Keratinocyte (primary cell): ENCODE data around the gene CTNNA2. TPM values are rescaled to one million over a fixed set of nuclear protein-coding genes. Genes with fewer than 3 reads are reported as not detected.

Source experiments
- DNase-seq: peaks from one replicate; pipeline ENCODE4 v3.0.0-alpha.2; 2011; ENCODE audit warnings: low read depth, missing footprints, low spot score
- FAIRE-seq: peaks from 2 replicates; lab custom pipeline; 2011; peaks lifted over from hg19 to GRCh38; lab: Jason Lieb, UNC
- H2AFZ ChIP-seq: 2 replicates; pipeline ENCODE4 v1.6.0; 2012; ENCODE audit warnings: low read length, control low read depth, inconsistent platforms; ENCODE audit not compliant: control insufficient read depth
- H3K27ac ChIP-seq: 2 replicates; pipeline ENCODE4 v1.5.1; 2011; ENCODE audit warnings: low read length; ENCODE audit not compliant: control insufficient read depth, insufficient read depth
- H3K27me3 ChIP-seq: 3 replicates; pipeline ENCODE4 v1.6.0; 2011; ENCODE audit warnings: low read length; ENCODE audit not compliant: control insufficient read depth, insufficient read depth; ENCODE audit errors: extremely low read depth
- H3K36me3 ChIP-seq, 2 experiments: 2 replicates in 1 of 2; 3 replicates in 1 of 2; pipeline ENCODE4 v1.5.1; 2011; ENCODE audit warnings: low read length in 2 of 2, mild to moderate bottlenecking in 1 of 2; ENCODE audit not compliant: control insufficient read depth in 2 of 2, insufficient read depth in 2 of 2; ENCODE audit errors: extremely low read depth in 1 of 2
- H3K4me1 ChIP-seq: 3 replicates; pipeline ENCODE4 v1.5.1; 2011; ENCODE audit warnings: low read length; ENCODE audit not compliant: control insufficient read depth, insufficient read depth; ENCODE audit errors: extremely low read depth
- H3K4me2 ChIP-seq: 3 replicates; pipeline ENCODE4 v1.6.0; 2011; ENCODE audit warnings: low read depth, low read length; ENCODE audit not compliant: control insufficient read depth, insufficient read depth; ENCODE audit errors: extremely low read depth
- H3K4me3 ChIP-seq, 3 experiments: fragments of 200-600 bp in 1 of 3; sonication (generic) in 1 of 3; 2 replicates in 2 of 3; 3 replicates in 1 of 3; pipeline ENCODE4 v1.5.1; 2011 to 2016; ENCODE audit warnings: low read length in 3 of 3, mild to moderate bottlenecking in 3 of 3, control low read depth in 2 of 3, inconsistent platforms in 1 of 3, low read depth in 1 of 3, mixed read lengths in 1 of 3, mixed run types in 1 of 3, moderate library complexity in 1 of 3; ENCODE audit not compliant: control insufficient read depth in 2 of 3, insufficient read depth in 2 of 3; ENCODE audit errors: extremely low read depth in 1 of 3
- H3K79me2 ChIP-seq: 2 replicates; pipeline ENCODE4 v1.6.0; 2012; ENCODE audit warnings: low read length; ENCODE audit not compliant: control insufficient read depth, insufficient read depth
- H3K9ac ChIP-seq: 3 replicates; pipeline ENCODE4 v1.6.0; 2011; ENCODE audit warnings: low read length; ENCODE audit not compliant: control insufficient read depth, insufficient read depth; ENCODE audit errors: extremely low read depth
- H3K9me1 ChIP-seq: 3 replicates; pipeline ENCODE4 v1.6.0; 2011; ENCODE audit warnings: low read length; ENCODE audit not compliant: control insufficient read depth, insufficient read depth; ENCODE audit errors: extremely low read depth
- H3K9me3 ChIP-seq: 2 replicates; pipeline ENCODE4 v1.5.1; 2012; ENCODE audit warnings: low read depth, low read length; ENCODE audit not compliant: control insufficient read depth
- H4K20me1 ChIP-seq: 3 replicates; pipeline ENCODE4 v1.6.0; 2011; ENCODE audit warnings: low read length; ENCODE audit not compliant: control insufficient read depth, insufficient read depth; ENCODE audit errors: extremely low read depth
- CTCF ChIP-seq, 3 experiments: IDR thresholded peaks in 1 of 3; conservative IDR thresholded peaks in 1 of 3; optimal IDR thresholded peaks in 1 of 3; 2 replicates in 2 of 3; 3 replicates in 1 of 3; pipeline versions ENCODE3 to v1.5.1; 2011; ENCODE audit warnings: low read length in 3 of 3, mild to moderate bottlenecking in 3 of 3, moderate library complexity in 2 of 3, control low read depth in 1 of 3, inconsistent platforms in 1 of 3; ENCODE audit not compliant: insufficient read depth in 2 of 3; ENCODE audit errors: extremely low read depth in 1 of 3
- EZH2 ChIP-seq: IDR thresholded peaks from one replicate; pipeline ENCODE4 v1.6.1; 2012; ENCODE audit warnings: inconsistent platforms, mild to moderate bottlenecking, low read length, moderate library complexity
- dilution Hi-C: fragments of 300-500 bp; cut with MboI; formaldehyde crosslinking; loops from one replicate; pipeline ENCODE4 v1.7.0; 2020; ENCODE audit warnings: low sequenced_read_pairs; ENCODE audit not compliant: extremely low pct_ligation_motif_present
- polyA plus RNA-seq, 5 experiments: library from polyadenylated mRNA; depleted of rRNA in 3 of 5; stranded (reverse) in 3 of 5; stranded (forward) in 1 of 5; unstranded in 1 of 5; fragments of >200 nt; gene quantifications; 1 replicate in 1 of 5; 2 replicates in 3 of 5; 3 replicates in 1 of 5; pipeline versions ENCODE4 v1.2.1 to v1.2.3, GENCODE V29; 2011 to 2012; ENCODE audit warnings: missing spikeins in 2 of 5, low read depth in 1 of 5, low replicate concordance in 1 of 5

Gene CTNNA2
- polyA plus RNA-seq, 1 donor (not counting 4 experiments of a cell fraction or from before 2014, with no cell fraction given): not detected

- no peak for FAIRE-seq
- H3K79me2 ChIP-seq: no peaks in the 10 kb centered on the region
- H3K36me3 ChIP-seq: no peaks in the 10 kb centered on the region
- no peaks in the 10 kb centered on the region for H3K27me3 ChIP-seq
- no peak overlapping the region for H3K4me3 ChIP-seq
- no peaks in the 10 kb centered on the region for H3K9me3 ChIP-seq
- no peaks in the 10 kb centered on the region for H4K20me1 ChIP-seq
- no peak overlapping the region for H3K4me2 ChIP-seq
- TF ChIP-seq EZH2: no peak
- no peak for TF ChIP-seq CTCF (optimal IDR thresholded peaks at IDR 0.05 in 1 of 3, IDR thresholded peaks at IDR 0.05 in 1 of 3, conservative IDR thresholded peaks at IDR 0.05 in 1 of 3; ENCODE audit: extremely low read depth in 1 of 3, insufficient read depth in 2 of 3, low read length in 3 of 3)
- no peak for DNase-seq
- no peak overlapping the region for H3K9ac ChIP-seq
- dilution Hi-C loops: no loop called here
- H2AFZ ChIP-seq: no peak overlapping the region
- H3K9me1 ChIP-seq: no peaks in the 10 kb centered on the region
- no peak overlapping the region for H3K27ac ChIP-seq
- H3K4me1 ChIP-seq: no peaks in the 10 kb centered on the region
Observed at GRCh38 chr2:79827881-79828280, 315.0 kb downstream of the CTNNA2 start.

- Histone ChIP-seq H3K4me1 (no peaks in the 10 kb centered on the region), H3K36me3 (no peaks in the 10 kb centered on the region), H3K9me1 (no peaks in the 10 kb centered on the region), H3K9me3 (no peaks in the 10 kb centered on the region), H3K4me3 (no peak overlapping the region), H2AFZ (no peak overlapping the region), H3K79me2 (no peaks in the 10 kb centered on the region), H3K4me2 (no peak overlapping the region), H3K9ac (no peak overlapping the region), H3K27ac (no peak overlapping the region), H3K27me3 (no peaks in the 10 kb centered on the region), H4K20me1 (no peaks in the 10 kb centered on the region)
- no peak for DNase-seq
- FAIRE-seq: no peak
- no peak for TF ChIP-seq EZH2
- no peak for TF ChIP-seq CTCF (optimal IDR thresholded peaks at IDR 0.05 in 1 of 3, IDR thresholded peaks at IDR 0.05 in 1 of 3, conservative IDR thresholded peaks at IDR 0.05 in 1 of 3; ENCODE audit: extremely low read depth in 1 of 3, insufficient read depth in 2 of 3, low read length in 3 of 3)
- dilution Hi-C loops: no loop called here
Observed at GRCh38 chr2:79830501-79830900, 317.6 kb downstream of the CTNNA2 start.
